Measurements from ENCODE around the gene RMRP.

GRCh38 chr9:35628389-35628991 lies 29.3 kb downstream of the RMRP start:
- TF ChIP-seq ZBTB43 (CRISPR knock-in tag; IDR thresholded peaks at IDR 0.05), result no peak
- no peak for TF ChIP-seq TCF7 (IDR thresholded peaks at IDR 0.05; ENCODE audit: borderline replicate concordance)
- no peak for TF ChIP-seq RCOR1 (IDR thresholded peaks at IDR 0.05; ENCODE audit: borderline replicate concordance in 1 of 2, low read depth in 2 of 2, low read length in 2 of 2)
- TF ChIP-seq HDAC1 (IDR thresholded peaks at IDR 0.05), result no peak
- TF ChIP-seq E2F5 (CRISPR knock-in tag; IDR thresholded peaks at IDR 0.05), result no peak
- TF ChIP-seq NR1H2 (CRISPR knock-in tag; IDR thresholded peaks at IDR 0.05), result no peak
- TF ChIP-seq TAF1 (IDR thresholded peaks at IDR 0.05; ENCODE audit: control insufficient read depth, extremely low read depth, insufficient read depth, low read length, severe bottlenecking), result no peak
- TF ChIP-seq DEAF1 (CRISPR knock-in tag; IDR thresholded peaks at IDR 0.05), result no peak
- no peak for TF ChIP-seq POLR2A (conservative IDR thresholded peaks at IDR 0.05)
- TF ChIP-seq CTCF (IDR thresholded peaks at IDR 0.05 in 2 of 3, conservative IDR thresholded peaks at IDR 0.05 in 1 of 3; ENCODE audit: insufficient read depth in 2 of 3, low read depth in 1 of 3, low read length in 3 of 3), result no peak
- TF ChIP-seq ZBTB2 (IDR thresholded peaks at IDR 0.05), result no peak
- no peak for TF ChIP-seq U2AF1 (optimal IDR thresholded peaks at IDR 0.05; ENCODE audit: low read depth, low read length)
- TF ChIP-seq SMARCE1 (IDR thresholded peaks at IDR 0.05), result no peak
- no peak for TF ChIP-seq SMARCB1 (IDR thresholded peaks at IDR 0.05; ENCODE audit: insufficient read length, low read depth)
